Skeletal muscle tissue (tissue), 4 donors: ENCODE data around the gene PEAK3. TPM values are rescaled to one million over a fixed set of nuclear protein-coding genes. Genes with fewer than 3 reads are reported as not detected.

Experiments
- H3K27ac ChIP-seq: one replicate; pipeline ENCODE4 v1.7.0; 2013; ENCODE audit warnings: mild to moderate bottlenecking, low read depth, low read length, inconsistent platforms
- H3K27me3 ChIP-seq, 3 donors: one replicate each; pipeline ENCODE4 v1.7.0; 2013; ENCODE audit warnings: low read length in 3 of 3; ENCODE audit not compliant: control insufficient read depth in 3 of 3, insufficient read depth in 3 of 3
- H3K36me3 ChIP-seq, 3 donors: one replicate each; pipeline ENCODE4 v1.7.0; 2013; ENCODE audit warnings: low read length in 3 of 3; ENCODE audit not compliant: control insufficient read depth in 3 of 3, insufficient read depth in 3 of 3
- H3K4me1 ChIP-seq, 3 donors: one replicate each; pipeline ENCODE4 v1.7.0; 2013; ENCODE audit warnings: low read length in 3 of 3, mild to moderate bottlenecking in 3 of 3; ENCODE audit not compliant: control insufficient read depth in 3 of 3, insufficient read depth in 3 of 3
- H3K4me3 ChIP-seq, 3 donors: one replicate each; pipeline ENCODE4 v1.7.0; 2013; ENCODE audit warnings: low read length in 3 of 3
- H3K9ac ChIP-seq, 3 donors: one replicate each; pipeline ENCODE4 v1.7.0; 2013; ENCODE audit warnings: low read length in 3 of 3, mild to moderate bottlenecking in 3 of 3, moderate library complexity in 2 of 3, low read depth in 1 of 3
- H3K9me3 ChIP-seq, 3 donors: one replicate each; pipeline ENCODE4 v1.7.0; 2013; ENCODE audit warnings: low read length in 3 of 3; ENCODE audit not compliant: control insufficient read depth in 3 of 3
- total RNA-seq: library from RNA; depleted of rRNA; stranded (reverse); fragments of >200 nt; gene quantifications from one replicate; pipeline ENCODE4 v1.2.3, GENCODE V29; 2014
- donor health status: Osteomylitis.

The PEAK3 gene
- total RNA-seq, 1 donor from 2014 or later, result not detected

GRCh38 chr19:2261438-2262172 is 20.4 kb downstream of the PEAK3 start:
- Histone ChIP-seq H3K9me3 (no peaks in the 10 kb centered on the region), H3K27me3 (no peaks in the 10 kb centered on the region), H3K27ac (no peak overlapping the region), H3K9ac (no peak overlapping the region), H3K4me3 (no peak overlapping the region), H3K36me3 (no peaks in the 10 kb centered on the region), H3K4me1 (peaks cover 3 to 17% (median 7%) of the 10 kb centered on the region in 3 donors)

- H3K9ac ChIP-seq, result no peak overlapping the region
- no peak overlapping the region for H3K4me3 ChIP-seq
- H3K9me3 ChIP-seq, result no peaks in the 10 kb centered on the region
- H3K27ac ChIP-seq, result no peak overlapping the region
- H3K36me3 ChIP-seq, result no peaks in the 10 kb centered on the region
- no peaks in the 10 kb centered on the region for H3K27me3 ChIP-seq
- peaks cover 0 to 18% (median 5%) of the 10 kb centered on the region in 3 donors for H3K4me1 ChIP-seq
Measured at GRCh38 chr19:2260341-2260805, 21.6 kb downstream of the PEAK3 start.

- Histone ChIP-seq H3K9me3 (no peaks in the 10 kb centered on the region), H3K4me1 (peaks cover 6 to 25% (median 10%) of the 10 kb centered on the region in 3 donors), H3K4me3 (no peak overlapping the region), H3K27me3 (no peaks in the 10 kb centered on the region), H3K36me3 (peaks cover 0 to 4% (median 0%) of the 10 kb centered on the region in 3 donors), H3K27ac (no peak overlapping the region), H3K9ac (no peak overlapping the region)
Measured at GRCh38 chr19:2259336-2259735, 22.6 kb downstream of the PEAK3 start.

GRCh38 chr19:2255982-2256685 is 25.8 kb downstream of the PEAK3 start, which contains the start of gene JSRP1:
TSS of gene JSRP1 (minus strand) at chr19:2256417. CDS start at chr19:2255314, 1,103 bp downstream.
- H3K9ac ChIP-seq, result peak within 1 kb of the TSS; percentile 98 to 99 (median 99)
- H3K36me3 ChIP-seq, result peaks cover 6 to 17% (median 8%) of the 10 kb centered on the region in 3 donors
- no peaks in the 10 kb centered on the region for H3K9me3 ChIP-seq
- H3K4me1 ChIP-seq, result peaks cover 21 to 51% (median 31%) of the 10 kb centered on the region in 3 donors
- H3K27me3 ChIP-seq, result peaks cover 0 to 14% (median 3%) of the 10 kb centered on the region in 3 donors
- H3K4me3 ChIP-seq, result peak within 1 kb of the TSS; percentile 78 to 93 (median 86)
- H3K27ac ChIP-seq, result peak within 1 kb of the TSS; percentile 100

GRCh38 chr19:2255112-2255845 is 26.7 kb downstream of the PEAK3 start:
- H3K36me3 ChIP-seq, result peaks cover 6 to 17% (median 8%) of the 10 kb centered on the region in 3 donors
- H3K9ac ChIP-seq, result peak overlapping the region; percentile 98 to 99 (median 99)
- peak overlapping the region; percentile 78 to 93 (median 86) for H3K4me3 ChIP-seq
- H3K27ac ChIP-seq, result peak overlapping the region; percentile 100
- no peaks in the 10 kb centered on the region for H3K9me3 ChIP-seq
- H3K27me3 ChIP-seq, result peaks cover 0 to 18% (median 3%) of the 10 kb centered on the region in 3 donors
- peaks cover 21 to 54% (median 32%) of the 10 kb centered on the region in 3 donors for H3K4me1 ChIP-seq

GRCh38 chr19:2254064-2254872 is 27.7 kb downstream of the PEAK3 start:
- Histone ChIP-seq H3K9ac (peak overlapping the region; percentile 51 to 99 (median 75)), H3K4me3 (peak overlapping the region; percentile 61 to 86 (median 78)), H3K36me3 (peaks cover 6 to 17% (median 8%) of the 10 kb centered on the region in 3 donors), H3K27ac (peak overlapping the region; percentile 100), H3K4me1 (peaks cover 21 to 64% (median 42%) of the 10 kb centered on the region in 3 donors), H3K9me3 (no peaks in the 10 kb centered on the region), H3K27me3 (peaks cover 3 to 21% (median 3%) of the 10 kb centered on the region in 3 donors)

- peaks cover 6 to 20% (median 8%) of the 10 kb centered on the region in 3 donors for H3K36me3 ChIP-seq
- H3K9ac ChIP-seq, result peak overlapping the region; percentile 51 to 99 (median 75)
- H3K27ac ChIP-seq, result peak overlapping the region; percentile 100
- H3K4me1 ChIP-seq, result peaks cover 21 to 65% (median 41%) of the 10 kb centered on the region in 3 donors
- no peaks in the 10 kb centered on the region for H3K9me3 ChIP-seq
- peaks cover 3 to 21% (median 3%) of the 10 kb centered on the region in 3 donors for H3K27me3 ChIP-seq
- H3K4me3 ChIP-seq, result peak overlapping the region; percentile 61 to 86 (median 78)
Measured at GRCh38 chr19:2253106-2254063, 28.6 kb downstream of the PEAK3 start.

- no peaks in the 10 kb centered on the region for H3K9me3 ChIP-seq
- H3K4me1 ChIP-seq, result peaks cover 21 to 63% (median 41%) of the 10 kb centered on the region in 3 donors
- H3K4me3 ChIP-seq, result peak overlapping the region in 1 of 3 donors; percentile 78
- peak overlapping the region in 1 of 3 donors; percentile 43 for H3K9ac ChIP-seq
- peaks cover 6 to 20% (median 8%) of the 10 kb centered on the region in 3 donors for H3K36me3 ChIP-seq
- peaks cover 3 to 21% (median 3%) of the 10 kb centered on the region in 3 donors for H3K27me3 ChIP-seq
- H3K27ac ChIP-seq, result no peak overlapping the region
Measured at GRCh38 chr19:2252797-2253105, 29.2 kb downstream of the PEAK3 start.
